OCI-M2 (cell line): Measurements from ENCODE around the gene NEU2.
"Not testable (repeated sequence)": the region's sequence is repeated elsewhere in the genome, so short reads cannot be mapped to it uniquely, and the experiment has no call there.

Source experiments
- DNase-seq: peaks from one replicate; lab custom pipeline; 2025; ENCODE audit not compliant: unreplicated experiment; lab: John Stamatoyannopoulos, UW

NEU2 gene

DNA sequence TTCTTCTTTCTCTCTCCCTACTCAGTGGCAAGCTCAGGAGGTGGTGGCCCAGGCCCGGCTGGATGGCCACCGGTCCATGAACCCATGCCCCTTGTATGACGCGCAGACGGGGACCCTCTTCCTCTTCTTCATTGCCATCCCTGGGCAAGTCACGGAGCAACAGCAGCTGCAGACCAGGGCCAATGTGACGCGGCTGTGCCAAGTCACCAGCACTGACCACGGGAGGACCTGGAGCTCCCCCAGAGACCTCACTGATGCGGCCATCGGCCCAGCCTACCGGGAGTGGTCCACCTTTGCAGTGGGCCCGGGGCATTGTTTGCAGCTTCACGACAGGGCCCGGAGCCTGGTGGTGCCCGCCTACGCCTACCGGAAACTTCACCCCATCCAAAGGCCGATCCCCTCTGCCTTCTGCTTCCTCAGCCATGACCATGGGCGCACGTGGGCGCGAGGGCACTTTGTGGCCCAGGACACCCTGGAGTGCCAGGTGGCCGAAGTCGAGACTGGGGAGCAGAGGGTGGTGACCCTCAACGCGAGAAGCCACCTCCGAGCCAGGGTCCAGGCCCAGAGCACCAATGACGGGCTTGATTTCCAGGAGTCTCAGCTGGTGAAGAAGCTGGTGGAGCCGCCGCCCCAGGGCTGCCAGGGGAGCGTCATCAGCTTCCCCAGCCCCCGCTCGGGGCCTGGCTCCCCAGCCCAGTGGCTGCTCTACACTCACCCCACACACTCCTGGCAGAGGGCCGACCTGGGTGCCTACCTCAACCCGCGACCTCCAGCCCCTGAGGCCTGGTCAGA is 1.8 kb downstream of the NEU2 start:
- DNase-seq, result no peak

DNA sequence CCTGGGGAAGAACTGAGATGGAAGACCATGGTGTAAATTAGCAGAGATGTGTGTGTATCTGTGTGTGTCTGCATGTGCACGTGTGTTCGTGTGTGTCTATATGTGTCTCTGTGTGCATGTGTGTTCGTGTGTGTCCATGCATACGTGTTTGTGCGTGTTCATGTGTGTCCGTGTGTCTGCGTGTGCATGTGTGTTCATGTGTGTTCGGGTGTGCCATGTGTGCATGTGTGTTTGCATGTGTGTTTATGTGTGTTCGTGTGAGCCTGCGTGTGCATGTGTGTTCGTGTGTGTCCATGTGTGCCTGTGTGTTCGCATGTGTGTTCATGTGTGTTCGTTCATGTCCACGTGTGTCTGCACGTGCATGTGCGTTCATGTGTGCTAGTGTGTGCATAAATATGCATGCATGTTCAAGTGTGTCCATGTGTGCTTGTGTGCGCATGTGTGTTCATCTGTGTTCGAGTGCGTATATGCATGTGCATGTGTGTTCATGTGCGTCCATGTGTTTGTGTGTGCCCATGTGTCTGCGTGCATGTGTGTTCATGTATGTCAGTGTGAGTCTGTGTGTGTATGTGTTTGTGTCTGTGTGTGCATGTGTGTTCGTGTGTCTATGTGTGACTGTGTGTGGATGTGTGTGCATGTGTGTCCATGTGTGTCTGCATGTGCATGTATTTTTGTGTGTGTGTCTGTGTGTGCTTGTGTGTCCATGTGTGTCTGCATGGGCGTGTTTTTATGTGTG is 3.1 kb downstream of the NEU2 start:
- no peak for DNase-seq

DNA sequence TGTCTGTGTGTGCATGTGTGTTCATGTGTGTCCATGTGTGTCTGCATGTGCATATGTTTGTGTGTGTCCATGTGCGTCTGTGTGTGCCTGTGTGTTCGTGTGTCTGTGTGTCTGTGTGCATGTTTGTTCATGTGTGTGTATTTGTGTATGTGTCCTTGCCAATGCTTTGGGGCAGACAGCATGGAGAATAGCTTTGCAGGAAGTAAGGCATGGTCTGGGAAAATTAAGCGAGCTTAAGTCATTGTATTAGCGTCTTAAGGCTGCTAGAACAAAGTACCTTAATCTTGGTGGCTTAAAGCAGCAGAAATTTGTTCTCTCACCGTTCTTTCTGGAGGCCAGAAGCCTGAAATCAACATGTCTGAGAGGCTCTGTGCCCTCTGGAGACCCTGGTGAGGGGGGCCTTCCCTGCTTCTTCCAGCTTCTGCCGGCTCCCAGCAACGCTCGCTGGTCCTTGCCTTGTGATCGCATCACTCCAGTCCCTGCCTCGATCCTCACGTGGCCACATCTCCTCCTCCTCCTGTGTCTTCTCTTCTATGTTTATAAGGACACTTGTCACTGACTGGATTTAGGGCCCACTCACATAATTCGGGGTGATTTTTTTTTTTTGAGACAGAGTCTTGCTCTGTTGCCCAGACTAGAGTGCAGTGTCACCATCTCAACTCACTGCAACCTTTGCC is 3.8 kb downstream of the NEU2 start:
- DNase-seq, result no peak

DNA sequence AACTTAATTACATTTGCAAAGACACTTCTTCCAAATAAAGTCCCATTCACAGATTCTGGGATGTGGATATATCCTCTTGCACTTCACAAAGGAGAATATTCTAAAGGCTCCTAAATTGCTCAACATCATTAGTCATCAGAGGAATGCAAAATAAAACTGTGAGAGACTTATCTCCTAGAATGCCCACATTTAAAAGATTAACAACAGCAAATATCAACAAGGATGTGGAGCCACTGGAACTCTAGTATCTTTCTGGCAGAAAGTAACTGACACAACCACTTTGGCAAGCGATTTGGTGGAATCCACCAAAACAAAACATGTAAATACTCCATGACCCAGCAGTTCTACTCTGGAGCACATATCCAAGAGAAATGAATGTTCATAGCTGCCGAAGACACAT is 4.6 kb downstream of the NEU2 start:
- no peak for DNase-seq

DNA sequence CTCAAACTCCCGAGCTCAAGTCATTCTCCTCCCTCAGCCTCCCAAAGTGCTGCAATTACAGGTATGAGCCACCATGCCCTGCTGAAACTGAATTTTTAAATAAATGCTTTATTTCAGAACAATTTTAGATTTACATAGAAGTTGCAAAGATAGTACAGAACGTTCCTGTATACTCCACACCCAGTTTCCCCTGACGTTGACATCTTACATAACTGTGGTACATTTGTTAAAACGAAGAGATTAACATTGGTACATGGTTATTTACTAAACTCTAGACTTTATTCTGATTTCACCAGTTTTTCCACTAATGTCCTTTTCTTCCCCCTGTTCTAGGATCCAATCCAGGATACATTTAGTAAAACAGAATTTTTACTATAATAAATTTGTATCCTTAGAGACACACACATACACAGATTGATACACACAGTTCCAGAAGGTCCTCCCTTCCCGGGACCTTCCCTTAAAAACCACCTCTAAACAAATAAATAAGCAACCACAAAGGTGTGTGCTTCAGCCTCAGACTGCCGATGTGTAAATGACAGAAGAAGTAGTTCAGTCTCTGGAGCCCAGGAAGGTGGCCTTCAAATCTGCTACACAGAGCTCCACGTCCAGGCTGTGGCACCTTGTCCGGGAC is 6.9 kb downstream of the NEU2 start:
- DNase-seq, result no peak

DNA sequence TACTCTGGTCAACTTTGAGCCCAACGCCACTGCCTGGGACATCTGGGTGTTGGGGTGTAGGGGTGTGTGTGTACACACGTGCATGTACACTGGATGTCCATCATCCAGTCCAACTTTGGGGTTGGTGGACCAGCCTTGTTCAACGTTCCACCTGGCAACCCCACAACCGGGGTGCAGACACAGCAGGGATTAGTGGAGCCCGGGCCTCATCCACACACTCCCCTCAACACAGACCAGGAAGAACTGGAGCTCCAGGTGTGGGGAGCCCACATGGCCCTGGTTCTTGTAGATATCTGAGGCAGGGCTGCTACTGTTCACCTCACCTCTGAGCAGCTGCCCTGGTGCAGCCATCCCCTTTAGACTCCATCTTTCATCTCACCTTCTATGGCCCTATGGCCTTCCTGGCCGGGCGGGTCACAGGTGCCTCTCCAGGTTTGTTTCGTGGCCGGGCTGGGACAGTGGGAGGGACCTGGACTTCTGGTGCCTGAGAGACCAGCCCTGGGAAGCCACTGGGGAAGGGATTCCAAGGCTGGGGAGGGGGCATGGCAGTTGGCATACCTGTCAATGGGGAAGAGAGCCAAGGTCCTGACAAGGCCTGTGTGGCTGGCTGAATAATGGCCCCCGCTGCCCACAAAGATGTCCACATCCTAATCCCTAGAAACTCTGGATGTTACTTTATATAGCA is 7.5 kb downstream of the NEU2 start:
- DNase-seq, result no peak

DNA sequence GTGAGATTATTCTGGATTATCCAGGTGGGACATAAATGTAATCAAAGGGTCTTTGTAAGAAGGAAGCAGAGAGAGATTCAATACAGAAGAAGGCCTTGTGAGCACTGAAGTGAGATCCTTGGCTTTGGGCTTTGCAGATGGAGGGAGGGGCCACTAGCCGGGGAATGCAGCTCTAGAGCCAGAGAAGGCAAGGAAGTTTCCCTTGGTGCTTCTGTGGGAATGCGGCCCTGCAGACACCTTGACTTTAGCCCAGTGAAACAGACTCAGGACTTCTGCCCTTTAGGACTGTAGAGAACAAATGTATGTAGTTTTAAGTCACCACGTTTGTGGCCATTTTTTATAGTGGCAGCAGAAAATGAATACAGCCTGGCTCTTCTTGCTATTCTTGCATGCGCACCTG is 8.1 kb downstream of the NEU2 start:
- no peak for DNase-seq

DNA sequence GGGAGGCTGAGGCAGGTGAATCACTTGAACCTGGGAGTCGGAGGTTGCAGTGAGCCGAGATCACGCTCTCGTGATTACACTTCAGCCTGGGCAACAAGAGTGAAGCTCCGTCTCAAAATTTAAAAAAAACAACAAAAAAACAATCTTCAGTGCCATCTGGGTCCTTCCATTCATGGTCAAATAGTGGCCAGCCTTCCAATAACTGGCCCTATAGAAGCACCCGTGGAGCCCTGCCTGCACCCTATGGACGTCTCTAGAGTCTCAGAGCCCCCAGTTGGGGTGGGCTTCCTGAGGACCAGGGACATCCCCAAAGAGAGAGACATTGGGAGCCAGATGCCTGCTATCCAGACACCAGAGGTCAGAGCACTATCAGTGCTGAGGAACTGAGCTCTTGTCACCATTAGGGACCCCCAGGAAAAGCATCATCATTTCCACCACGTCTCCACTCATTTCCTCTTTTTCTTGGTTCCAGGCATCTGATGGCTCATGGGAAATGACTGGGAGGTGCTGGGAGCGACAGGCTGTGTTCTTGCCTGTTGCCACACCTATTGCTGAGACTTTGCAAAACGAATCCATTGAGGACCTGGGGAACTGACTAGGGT is 9.4 kb downstream of the NEU2 start:
- no peak for DNase-seq

DNA sequence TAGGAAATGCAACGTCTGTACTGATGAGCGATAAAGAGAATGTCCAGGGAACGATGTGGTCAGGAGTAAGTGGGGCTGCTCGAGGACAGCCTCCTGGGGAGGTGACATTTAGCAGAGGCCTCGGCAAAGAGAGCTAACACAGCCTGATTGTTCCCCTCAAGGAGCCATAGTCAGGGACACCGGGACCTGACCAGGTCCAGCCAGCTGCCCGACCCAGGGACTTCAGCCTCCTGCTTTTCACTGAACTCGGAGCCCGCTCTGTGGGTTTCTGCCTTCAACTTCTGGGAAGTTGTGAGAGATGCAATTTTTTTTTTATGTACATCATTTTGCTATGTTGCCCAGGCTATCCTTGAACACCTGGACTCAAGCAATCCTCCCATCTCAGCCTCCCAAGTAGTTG is 10.1 kb downstream of the NEU2 start:
- no peak for DNase-seq

DNA sequence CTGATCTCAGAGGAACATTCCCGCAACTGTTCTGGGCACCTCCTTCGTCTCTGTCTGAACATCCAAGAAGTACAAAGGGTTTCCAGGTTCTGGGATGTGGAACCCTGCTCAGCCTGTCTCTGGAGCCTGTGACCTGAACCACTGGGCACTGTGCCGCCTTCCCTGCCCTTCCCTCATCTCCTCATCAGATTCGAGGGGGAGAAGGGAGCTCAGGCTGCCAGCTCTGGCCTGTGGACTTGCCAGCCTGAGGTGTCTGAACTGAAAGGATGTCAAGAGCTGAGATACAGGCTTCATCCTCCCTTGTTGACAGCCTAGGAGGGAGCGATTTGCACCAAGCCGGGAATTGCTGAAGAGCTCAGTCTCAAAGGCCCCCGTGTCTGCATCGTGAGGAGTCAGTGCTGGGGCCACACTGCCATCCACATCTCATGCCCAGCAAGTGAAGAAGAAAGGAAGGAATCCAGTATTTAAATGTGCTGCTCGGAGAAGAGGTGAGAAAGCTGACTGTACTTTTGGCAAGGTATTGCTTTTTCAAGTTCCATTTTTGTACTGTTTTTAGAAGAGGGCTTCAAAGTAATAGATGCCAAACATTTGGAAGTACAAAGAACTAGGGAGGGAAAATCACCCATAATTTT is 12.6 kb downstream of the NEU2 start:
- no peak for DNase-seq

DNA sequence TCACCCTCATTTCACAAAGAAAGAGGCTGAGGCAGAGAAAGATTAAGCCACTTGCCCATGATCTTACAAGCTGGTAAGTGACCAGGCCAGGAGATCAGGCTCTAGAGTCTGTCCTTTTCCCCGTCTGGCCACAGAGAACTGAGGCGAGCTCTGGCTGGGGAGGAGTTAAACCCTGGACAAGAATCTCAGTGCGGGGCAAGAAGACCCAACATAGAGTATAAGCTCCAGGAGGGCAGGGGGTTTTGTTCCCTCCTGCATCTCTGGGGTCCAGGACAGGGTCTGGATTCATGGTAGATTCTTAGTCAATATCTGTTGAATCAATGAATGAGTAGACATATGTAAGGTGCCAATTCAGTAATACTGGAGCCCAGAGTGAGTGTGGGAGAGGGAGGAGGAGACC is 14.7 kb downstream of the NEU2 start:
- DNase-seq, result no peak

DNA sequence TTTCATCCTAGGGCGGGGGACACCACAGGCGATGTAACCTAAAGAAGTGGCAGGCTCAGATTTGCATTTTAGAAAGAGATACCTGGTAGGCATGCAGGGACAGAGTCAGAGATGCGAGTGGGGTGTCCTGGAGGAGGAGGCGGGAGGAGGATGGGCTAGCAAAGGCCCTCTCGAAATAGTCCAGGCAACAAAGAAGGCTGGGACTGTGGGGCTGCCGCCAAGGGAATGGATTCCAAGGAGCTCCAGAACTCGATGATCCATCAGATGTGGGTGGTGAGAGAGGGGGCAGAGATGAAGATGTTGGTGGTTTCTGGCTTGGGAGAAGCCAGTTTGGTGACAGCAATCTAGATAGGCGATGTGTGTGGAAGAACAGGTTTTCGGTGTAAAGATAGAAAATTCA is 15.2 kb downstream of the NEU2 start:
- DNase-seq, result no peak

DNA sequence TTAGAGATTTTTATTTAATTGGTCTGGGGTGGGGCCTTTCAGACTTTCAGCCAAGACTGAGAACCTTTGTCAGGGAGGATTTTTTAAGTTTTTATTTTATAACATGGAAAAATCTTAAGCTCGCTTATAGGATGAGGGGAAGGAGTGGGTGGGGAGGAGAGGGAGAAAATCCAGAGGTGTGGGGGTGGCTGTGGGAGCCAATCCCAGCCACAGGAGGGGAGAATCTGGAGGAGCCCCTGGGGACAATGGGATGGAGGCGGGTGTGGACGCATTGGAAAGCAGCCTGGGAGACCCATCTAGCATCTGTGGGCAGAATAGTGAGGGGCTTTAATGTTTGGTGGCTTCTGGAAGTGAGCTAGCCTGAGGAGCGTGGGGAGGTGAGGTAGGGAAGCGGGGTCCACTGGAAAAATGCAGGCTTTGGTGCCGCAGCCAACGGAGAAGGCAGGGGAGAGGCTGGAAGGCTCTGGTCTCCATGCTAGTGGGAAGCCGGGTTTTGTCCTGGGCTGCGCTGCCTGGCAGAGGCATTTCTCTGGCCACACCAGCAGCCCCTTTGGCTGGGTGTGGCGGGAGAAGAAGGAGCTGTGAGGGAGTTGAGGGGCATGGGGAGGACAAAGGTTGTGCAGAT is 16.2 kb downstream of the NEU2 start:
- DNase-seq, result no peak

DNA sequence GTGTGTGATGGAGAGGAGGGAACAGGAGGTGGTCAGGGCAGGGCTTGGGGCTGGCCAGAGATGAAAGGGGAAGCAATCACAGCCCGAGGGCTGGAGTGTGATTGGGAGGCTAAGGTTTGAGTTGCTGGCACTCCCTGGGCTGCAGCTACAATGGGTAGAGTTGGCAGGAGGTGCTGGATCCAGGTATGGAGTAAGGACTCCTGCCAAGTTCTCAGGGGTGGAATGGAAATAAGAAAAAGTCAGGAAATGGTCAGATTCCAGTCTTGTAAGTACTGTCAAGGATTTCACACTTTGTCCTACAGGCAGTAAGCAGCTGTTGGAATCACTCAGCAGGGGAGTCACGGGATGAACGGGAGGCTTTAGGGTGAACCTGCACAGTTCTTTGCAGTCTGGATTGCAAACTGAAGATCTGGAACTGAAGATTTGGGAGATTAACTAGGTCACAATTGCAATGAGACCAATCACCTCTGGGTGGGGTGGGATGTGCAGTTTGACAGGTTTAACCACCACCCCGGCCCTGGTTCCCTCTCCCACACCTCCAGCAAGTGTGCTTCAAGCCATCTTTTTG is 16.8 kb downstream of the NEU2 start:
- no peak for DNase-seq

DNA sequence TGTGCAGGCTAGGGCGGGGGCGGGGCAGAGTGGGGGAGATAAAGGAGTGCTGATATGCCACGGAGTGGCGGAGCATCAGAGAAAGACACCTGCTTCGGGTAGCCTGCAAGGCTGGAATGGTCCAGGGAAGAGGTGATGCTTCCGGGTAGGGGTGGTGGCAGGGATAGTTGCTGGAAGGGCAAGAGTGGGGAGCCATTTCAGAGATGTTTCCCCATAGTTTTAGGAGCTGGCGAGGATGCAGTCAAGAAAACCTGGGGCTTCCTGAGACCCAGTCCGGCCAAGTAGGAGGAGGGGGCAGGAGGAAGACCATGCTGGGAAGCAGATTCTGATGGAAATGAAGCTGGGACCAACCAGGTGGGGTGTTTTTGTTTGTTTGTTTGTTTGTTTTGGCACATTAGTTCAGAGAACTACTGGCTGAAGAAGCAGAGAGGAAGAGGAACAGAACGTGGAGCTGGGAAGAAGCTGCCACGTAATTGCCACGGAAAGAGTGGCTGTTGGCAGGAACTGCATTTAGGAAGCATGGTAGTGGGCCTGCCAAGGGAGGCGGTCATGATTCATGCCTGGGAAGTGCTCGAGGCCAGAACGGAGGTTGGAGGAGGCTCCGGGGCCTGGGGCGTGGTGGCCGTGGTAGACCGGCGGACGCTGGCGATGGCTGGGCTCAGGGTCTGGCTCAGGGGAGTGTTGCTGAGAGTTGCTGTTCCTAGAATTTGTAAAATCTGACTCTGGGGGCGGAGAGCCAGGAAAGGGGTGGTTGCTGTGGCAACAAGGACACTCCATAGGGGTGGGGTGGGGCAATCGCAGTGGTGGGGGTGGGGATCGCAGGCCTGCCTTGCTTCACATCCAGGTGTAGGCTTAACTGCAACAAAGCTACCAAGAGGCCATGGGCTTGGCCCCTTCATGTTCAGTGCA is 19.0 kb downstream of the NEU2 start:
- DNase-seq, result no peak

DNA sequence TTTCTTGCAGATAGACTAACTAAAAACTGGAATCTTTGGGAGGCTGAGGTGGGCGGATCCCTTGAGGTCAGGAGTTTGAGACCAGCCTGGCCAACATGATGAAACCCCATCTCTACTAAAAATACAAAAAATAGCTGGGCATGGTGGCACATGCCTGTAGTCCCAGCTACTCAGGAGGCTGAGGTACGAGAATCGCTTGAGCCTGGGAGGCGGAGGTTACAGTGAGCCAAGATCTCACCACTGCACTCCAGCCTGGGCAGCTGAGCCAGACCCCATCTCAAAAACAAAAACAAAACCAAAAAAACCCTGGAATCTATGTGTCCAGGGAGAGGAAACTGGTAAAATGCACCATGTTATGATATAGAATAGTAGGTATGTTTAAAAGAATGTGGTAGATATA is 20.0 kb downstream of the NEU2 start:
- not testable (repeated sequence) for DNase-seq

DNA sequence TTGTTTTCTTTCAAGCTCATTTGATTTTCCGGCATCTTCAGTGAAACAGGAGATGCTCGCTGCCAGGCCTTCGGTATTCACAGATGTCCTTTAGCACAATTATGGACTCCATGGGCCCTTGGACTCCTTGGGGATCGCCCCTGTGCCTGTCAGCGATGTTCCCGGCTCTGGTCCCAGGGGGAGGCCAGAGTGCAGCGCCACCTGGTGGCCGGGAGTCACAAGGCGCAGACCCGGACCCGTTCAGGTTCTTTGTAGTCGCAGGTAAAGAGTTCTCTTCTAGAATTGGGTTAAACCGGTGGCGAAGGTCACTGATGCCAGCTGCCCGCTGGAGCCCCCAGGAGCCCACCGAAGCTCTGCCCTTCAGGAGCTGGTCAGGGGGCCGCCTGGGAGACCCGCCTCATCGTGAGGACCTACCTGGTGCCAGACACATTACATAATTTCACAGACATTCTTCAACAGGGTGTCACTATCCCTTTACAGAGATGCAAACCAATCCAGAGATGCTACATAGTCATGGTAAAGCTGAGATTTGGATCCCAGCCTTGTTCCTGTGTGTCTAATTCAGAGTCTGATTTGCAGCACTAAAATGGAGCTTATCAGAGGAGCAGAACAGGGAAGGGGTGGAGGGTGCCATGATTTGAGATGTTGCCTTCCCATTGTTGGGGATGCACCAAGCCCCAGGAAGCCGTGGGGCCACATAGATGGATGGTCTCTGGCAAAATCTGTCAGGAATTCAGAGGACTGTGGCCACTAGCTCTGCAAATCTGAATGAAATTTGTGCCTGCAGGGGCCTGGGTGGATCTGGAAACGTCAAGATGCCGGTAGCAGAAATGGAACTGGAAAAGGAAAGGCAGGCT is 21.7 kb downstream of the NEU2 start:
- DNase-seq, result no peak
